ENCODE results near the gene SIK2.
A peak's percentile ranks its signal among the peaks of the same experiment; 100 is the strongest.

The SIK2 gene

GRCh38 chr11:111718859-111719258, 116.6 kb downstream of the SIK2 start:
- DNase-seq (ENCODE audit: low read depth, low spot score) = no peak
- in situ Hi-C loops (cut with HindIII; ENCODE audit: low sequenced_read_pairs) = no loop called here
- H3K4me3 ChIP-seq (ENCODE audit: low read depth, low read length) = no peak overlapping the region
- TF ChIP-seq CTCF (IDR thresholded peaks at IDR 0.05; ENCODE audit: low read depth, low read length) = no peak

- H3K4me3 ChIP-seq (ENCODE audit: low read depth, low read length) = no peak overlapping the region
- in situ Hi-C loops (cut with HindIII; ENCODE audit: low sequenced_read_pairs) = no loop called here
- no peak for TF ChIP-seq CTCF (IDR thresholded peaks at IDR 0.05; ENCODE audit: low read depth, low read length)
- peak; percentile 42 for DNase-seq (ENCODE audit: low read depth, low spot score)
Measured at GRCh38 chr11:111719379-111719778, 117.1 kb downstream of the SIK2 start.

- TF ChIP-seq CTCF (IDR thresholded peaks at IDR 0.05; ENCODE audit: low read depth, low read length) = no peak
- in situ Hi-C loops (cut with HindIII; ENCODE audit: low sequenced_read_pairs) = no loop called here
- DNase-seq (ENCODE audit: low read depth, low spot score) = no peak
- no peak overlapping the region for H3K4me3 ChIP-seq (ENCODE audit: low read depth, low read length)
Measured at GRCh38 chr11:111720801-111721494, 118.7 kb downstream of the SIK2 start.

GRCh38 chr11:111722501-111722900, 120.3 kb downstream of the SIK2 start:
- no peak overlapping the region for H3K4me3 ChIP-seq (ENCODE audit: low read depth, low read length)
- in situ Hi-C loops (cut with HindIII; ENCODE audit: low sequenced_read_pairs) = no loop called here
- no peak for DNase-seq (ENCODE audit: low read depth, low spot score)
- TF ChIP-seq CTCF (IDR thresholded peaks at IDR 0.05; ENCODE audit: low read depth, low read length) = no peak

GRCh38 chr11:111723595-111723994, 121.3 kb downstream of the SIK2 start:
- DNase-seq (ENCODE audit: low read depth, low spot score) = no peak
- in situ Hi-C loops (cut with HindIII; ENCODE audit: low sequenced_read_pairs) = no loop called here
- no peak overlapping the region for H3K4me3 ChIP-seq (ENCODE audit: low read depth, low read length)
- no peak for TF ChIP-seq CTCF (IDR thresholded peaks at IDR 0.05; ENCODE audit: low read depth, low read length)

- in situ Hi-C loops (cut with HindIII; ENCODE audit: low sequenced_read_pairs) = no loop called here
- TF ChIP-seq CTCF (IDR thresholded peaks at IDR 0.05; ENCODE audit: low read depth, low read length) = no peak
- no peak for DNase-seq (ENCODE audit: low read depth, low spot score)
- H3K4me3 ChIP-seq (ENCODE audit: low read depth, low read length) = no peak overlapping the region
Measured at GRCh38 chr11:111724615-111725129, 122.4 kb downstream of the SIK2 start.
